AG08396 (cell line): ENCODE measurements around the gene CCDC8.
"Not testable (repeated sequence)": the region's sequence is repeated elsewhere in the genome, so short reads cannot be mapped to it uniquely, and the experiment has no call there.

Experiments used
- DNase-seq: peaks from one replicate; pipeline ENCODE4 v3.0.0; 2012; ENCODE audit warnings: low spot score, mixed read lengths

CCDC8 gene

DNA sequence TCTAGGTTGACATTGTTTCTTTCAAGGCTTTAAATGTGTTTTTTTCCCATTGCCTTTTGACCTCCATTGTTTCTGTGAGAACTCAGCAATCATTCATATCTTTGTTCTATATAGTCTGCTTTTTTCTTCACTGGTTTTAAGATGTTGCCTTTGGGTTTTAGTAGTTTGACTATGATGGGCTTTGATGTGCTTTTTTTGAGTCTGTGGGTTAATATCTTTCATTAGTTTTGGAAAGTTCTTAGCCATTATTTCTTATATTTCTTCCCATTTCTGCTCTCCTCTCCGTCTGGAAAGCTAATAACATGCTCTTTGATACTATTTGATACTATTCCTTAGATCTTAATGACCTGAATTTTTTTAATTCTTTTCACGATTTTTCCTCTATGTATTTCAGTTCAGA is 32.7 kb downstream of the CCDC8 start:
- DNase-seq: no peak

DNA sequence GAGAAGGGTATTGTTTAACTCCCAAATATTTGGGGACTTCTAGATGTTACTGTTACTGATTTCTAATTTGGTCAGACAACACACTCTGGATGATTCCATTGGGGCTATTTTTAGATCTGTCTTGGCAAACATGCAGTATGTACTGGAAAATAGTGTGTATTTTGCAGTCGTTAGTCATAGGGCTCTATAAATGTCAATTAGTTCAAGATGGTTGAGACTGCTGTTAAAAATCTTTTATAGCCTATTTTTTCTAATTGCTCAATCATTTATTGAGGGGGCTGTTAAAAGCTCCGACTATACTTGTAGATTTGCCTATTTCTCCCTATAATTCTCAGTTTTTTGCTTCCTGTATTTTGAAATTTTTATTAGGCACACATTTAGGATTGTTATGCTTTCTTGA is 35.1 kb downstream of the CCDC8 start:
- peak; percentile 76 for DNase-seq

DNA sequence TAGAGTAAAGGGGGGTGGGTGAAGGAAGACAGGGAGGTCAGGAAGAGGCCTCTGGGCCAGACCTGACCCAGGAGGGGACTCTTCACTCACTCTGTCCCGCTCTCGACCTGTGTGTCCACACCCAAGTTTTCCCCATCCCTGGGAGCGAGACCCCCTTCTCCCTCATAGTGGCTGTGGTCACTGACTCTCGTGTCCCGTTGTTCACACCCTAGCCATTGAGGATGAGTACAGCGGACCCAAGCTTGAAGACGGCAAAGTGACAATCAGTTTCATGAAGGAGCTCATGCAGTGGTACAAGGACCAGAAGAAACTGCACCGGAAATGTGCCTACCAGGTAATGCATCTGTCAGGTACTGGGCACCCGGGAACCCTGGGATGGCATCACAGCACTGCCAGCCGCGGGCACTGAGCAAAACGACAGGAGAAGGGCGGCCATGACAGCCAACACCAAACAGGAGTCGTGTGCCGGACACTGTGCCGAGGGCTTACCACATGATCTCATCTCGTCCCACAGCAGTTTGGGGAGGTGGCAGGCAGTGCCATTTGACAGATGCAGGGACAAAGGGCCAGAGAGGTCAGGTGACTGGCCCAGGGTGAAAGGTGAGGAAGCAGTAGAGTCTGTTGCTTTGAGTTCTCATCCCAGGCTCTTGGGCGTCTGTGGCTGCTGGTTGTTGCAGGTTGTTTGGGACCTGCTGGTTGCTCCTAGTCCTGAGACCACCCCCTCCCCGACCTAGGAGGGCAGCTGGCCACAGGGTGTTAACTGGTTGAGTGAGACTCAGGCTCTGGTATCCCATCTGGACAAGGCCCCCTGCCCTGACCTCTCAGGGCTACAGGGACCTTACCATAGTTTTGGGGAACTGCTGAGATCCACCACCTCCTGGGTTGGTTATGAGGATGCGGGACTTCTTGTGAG is 36.9 kb downstream of the CCDC8 start:
- no peak for DNase-seq

DNA sequence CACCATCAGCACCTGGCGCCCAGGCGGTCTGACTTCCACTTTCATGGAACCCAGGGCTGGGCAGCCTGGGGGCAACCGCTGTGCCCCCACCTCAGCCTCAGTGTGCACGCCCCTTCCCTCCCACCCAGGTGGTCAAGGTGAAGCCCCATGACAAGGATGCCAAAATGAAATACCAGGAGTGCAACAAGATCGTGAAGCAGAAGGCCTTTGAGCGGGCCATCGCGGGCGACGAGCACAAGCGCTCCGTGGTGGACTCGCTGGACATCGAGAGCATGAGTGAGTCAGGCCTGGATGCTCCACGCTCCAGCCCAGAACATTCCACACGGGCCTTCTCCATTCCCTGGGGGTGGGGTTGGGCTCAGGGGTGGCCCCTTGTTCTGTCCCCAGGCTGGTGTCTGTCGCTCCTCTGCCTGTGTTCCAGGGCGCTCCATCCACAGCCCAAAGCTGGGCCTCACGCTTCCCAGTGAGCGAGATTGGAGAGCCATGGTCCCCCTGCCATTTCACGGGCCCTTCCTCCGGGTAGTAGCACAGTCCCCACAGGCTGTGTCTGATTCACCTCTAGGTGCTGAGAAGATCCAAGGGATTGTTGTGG is 37.8 kb downstream of the CCDC8 start:
- not testable (repeated sequence) for DNase-seq

DNA sequence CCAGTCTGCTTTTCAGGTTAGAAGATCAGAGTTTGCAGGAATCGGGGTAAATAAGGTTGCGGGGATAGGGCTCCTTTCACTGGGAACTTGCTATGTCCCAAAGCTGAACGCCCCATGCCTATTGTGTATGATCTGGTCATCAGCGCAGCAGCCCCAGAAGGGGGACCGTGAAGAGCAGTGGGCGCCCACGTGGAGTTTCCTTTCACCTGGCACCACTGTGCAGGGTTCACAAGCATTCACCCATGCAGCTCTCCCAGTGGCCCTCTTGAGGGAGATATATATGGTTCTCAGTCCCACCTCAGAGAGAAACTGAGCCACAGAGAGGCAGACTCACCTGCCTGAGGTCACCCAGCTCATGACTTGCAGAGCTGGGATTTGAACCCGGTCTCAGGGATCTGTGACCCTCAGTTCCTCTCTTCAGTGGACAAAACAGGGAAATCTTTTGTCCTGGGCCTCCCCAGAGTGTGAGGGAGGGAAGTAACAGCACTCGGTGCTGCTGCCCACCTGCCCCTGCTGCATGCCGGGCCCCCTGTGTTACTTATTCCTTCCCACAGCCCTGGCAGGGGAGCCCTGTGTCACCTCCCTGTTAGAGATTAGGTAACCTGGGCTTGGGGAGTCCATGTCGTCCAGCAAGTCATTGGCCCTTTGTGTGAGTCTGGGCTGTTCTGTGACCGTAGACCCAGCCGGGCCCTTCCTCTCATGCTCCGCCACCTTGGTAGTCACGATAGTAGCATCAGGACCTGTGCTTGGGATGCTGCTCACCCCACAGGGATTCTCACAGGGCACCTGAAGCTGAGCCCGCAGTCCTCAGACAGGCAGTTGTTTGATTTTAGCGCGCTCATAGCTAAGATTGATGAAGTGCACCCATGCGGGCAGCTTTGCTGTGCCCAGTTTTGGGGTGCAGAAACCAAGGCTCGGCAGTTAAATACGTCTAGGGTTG is 38.6 kb downstream of the CCDC8 start:
- no peak for DNase-seq

DNA sequence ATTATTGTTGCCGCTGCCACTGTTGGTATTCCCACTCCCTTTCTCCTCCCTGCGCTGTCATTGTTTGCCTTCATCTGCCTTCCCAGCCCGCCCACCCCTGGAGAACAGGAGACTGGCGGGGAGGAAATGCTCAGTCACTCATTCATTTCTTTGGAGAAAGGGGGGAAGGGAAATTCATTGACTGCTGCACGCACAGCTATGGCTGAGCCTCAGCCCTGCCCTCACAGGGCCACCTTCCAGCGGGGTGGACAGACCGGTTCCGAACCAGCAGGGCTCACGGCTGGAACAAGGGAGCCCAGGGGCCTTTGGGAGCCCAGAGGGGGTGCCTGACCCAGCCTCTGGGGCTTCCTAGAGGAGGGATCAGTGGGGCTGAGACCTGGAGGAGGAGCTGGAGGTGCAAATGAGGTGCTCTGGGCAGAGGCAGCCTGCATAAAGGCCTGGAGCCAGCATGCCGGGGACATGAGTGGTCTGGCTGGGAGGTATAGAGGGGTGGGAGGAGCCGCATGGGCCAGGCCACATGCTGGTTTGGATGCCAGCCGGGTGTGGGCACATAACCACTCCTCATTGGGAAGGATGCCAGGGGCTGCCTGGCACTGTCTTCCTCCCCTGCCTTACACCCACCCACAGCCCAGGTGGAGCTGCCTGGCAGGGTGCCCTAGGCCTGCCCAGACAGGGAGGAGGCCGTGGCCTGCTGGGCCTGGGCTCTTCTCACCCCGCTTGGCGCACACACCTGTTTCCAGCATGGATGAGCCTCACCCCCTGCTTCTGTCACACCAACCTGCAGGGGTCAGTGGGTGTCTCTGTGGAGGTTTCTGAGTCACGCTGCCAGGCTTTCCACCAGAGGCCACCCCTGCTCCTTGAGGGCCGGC is 39.6 kb downstream of the CCDC8 start:
- DNase-seq: peak; percentile 56

DNA sequence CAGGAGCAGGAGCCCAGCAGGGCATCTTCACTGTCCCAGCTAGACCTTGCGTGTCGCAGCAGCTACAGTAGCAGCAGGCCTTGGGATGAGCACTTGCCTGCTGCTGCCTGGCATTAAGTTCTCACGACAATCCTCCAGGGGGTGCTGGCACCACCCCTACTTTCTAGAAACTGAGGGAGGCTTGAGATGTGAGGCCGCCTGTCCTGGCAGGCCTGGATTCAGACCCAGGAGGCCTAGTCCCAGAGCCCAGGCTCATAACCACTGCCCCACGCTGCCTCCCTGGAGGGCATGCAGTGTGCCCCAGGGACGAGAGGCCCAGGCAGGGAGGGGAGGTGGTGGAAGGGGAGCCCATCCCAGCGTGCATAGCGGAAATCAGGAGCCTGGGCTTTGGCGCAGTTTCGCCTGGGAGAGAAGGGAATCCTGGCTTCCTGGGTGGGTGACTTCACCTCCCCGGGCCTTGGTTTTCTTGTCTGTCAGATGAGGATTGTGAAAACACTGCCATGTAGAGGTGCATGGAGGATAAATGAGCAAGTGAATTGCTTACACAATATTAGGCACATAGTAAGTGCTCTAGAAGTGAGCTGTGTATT is 40.4 kb downstream of the CCDC8 start:
- DNase-seq: no peak

DNA sequence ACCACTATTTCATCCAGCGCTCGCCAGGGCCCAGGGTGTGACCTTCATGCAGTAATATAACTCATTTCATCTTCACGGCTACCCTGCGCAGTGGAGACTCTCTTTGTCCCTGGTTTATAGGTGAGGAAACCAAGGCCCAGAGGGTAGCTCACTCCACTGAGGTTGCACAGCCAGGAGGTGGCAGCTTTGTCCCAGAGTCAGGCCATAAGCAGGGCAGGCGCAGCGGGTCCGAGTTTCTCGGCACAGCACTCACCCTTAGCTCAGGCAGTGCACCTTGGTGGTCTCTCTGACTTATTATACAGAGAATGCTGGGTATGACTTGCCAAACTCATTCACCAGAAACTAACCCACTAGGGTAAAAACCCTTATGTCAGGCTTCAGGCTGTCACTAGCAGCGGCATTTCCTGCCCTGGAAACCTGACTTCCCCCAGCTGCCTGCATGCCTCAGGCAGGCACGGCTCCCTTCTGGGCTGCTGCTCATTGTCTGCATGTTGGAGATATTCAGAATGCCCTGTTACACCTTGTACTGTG is 41.9 kb downstream of the CCDC8 start:
- DNase-seq: no peak

DNA sequence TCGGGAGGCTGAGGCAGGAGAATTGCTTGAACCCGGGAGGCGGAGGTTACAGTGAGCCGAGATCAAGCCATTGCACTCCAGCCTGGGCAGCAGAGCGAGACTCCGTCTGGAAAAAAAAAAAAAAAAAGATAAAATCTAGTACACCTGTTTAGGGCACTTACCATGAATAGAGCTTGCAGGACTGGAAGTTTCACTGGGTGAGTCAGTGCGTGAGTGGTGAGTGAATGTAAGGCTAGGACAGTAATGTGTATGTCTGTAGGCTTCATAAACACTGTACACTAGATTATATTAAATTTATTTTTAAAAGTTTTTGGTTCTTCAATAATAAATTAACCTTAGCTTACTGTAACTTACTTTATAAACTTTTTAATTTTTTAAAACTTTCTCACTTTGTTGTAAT is 43.5 kb downstream of the CCDC8 start:
- DNase-seq: no peak

DNA sequence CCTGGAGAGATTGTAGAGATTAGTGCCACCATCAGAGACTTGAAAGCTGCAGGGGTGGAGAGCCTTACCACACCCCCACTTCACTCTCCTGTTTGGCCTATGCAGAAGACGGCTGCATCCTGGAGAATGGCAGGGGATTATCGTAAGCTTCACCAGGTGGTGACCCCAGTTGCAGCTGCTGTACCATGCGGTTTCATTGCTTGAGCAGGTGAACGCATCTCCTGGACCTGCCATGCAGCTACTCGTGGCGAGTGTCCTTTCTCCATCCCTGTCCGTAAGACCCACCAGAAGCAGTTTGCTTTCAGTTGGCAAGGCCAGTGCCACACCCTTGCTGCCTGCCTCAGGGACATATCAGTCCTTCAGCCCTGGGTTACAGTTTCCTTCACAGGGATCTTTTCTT is 45.2 kb downstream of the CCDC8 start:
- DNase-seq: no peak

DNA sequence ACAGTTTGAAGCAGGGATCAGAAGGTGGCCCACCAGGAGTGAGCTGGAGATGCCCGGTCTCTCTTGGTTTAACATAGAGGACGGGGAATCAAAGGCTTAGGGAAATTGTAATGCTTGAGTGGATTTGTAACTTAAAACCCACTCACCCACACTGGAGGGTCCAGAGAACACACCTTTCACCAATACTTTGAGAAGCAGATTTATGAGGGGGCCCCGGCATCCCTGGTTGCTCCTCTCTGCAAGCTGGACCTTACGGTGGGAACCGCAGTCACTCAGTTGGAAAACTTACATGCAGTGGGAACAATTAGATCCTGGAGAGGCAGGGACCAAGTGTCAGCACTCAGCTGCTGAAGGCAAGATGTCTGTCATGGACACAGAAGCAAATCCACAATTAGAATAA is 45.9 kb downstream of the CCDC8 start:
- DNase-seq: no peak

DNA sequence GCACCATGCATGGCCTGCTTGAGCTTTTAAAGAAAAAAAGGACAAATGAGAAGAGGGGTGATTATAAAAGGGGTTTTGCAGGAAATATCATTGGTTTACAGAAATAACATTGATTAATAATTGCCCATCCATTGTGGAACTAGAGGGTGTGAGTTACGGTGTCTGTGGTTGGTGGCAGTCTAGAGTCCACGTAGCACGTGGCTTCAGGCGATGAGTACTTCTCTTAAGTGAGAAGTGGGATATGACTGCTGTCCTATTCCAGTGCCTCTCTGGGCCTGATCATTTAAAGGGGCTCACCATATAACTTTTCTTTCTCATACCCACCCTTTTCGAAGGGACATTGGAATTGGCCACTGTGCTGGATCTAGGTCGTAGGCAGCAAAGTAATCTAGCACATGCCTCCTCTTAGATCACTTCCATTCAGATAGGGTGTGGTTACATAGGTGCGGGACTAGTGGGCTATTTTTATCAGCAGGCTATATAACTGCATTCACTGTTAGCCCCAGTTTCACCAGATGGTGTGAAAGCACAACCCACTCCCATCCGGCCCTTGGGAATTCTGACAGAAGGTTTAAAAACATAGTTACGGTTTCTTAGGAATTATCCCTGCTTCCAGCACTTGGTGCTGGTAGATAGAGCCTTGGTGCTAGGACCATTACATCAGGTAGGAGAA is 46.6 kb downstream of the CCDC8 start:
- DNase-seq: no peak

DNA sequence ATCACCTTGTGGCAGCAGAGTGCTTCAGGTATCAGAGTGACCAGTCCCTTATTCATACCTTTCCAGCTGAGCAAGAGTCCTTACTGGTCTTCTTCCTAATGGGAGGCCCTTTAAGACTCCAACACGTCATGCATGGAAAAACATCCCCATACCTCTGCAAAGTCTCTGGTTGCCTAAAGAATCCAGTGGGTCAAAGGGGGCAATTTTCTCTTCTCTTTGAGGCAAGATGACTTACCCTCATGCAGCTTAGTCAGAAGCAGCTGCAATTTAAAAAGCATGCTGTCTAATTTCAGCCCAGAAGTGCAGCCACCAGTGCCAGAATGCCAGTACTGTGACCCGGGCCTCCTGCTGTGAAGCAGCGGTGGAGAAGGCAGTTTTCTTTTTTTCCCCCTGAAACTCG is 47.8 kb downstream of the CCDC8 start:
- DNase-seq: no peak

DNA sequence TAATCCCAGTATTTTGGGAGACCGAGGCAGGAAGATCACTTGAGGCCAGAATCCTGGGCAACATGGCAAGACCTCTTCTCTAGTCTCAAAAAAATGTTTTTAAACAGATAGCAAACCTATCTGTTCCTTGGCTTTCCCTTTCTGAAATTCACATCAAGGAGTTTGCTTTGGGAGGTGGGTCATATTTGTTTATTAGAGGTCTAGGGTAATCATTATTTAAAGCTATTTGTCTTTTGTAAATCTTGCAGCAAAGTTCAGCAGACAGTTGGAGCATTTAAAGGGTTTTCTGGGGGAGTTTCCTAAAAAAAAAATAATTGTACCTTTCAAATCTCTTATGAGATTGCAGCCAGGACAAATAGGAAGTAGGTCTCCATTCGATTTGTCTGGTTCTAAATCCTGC is 49.0 kb downstream of the CCDC8 start:
- no peak for DNase-seq

DNA sequence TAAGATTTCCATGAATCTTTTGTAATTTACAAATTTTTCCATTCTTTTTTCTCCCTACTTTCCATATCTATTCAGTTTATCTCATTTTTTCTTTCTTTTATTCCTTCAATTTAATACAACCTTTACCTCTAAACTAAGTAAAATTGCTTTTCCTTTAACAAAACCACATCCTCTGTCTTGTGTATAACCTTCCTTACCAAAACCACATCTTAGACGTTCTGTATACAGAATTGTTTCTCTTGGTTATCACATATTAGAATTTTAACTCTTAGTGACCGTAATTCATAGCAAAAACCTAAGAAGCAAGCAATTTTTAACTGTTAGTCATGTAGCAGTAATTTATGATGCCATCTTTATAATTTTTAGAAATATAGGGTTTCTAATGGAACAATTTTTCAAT is 51.4 kb downstream of the CCDC8 start:
- DNase-seq: no peak
